HEK293 (cell line): ENCODE data around the gene LMTK3.
A peak's percentile ranks its signal among the peaks of the same experiment; 100 is the strongest.

Experiments used
- CTCF ChIA-PET: fragments of 350-600 bp; formaldehyde crosslinking; extraction: SDS; loops from one replicate; lab custom pipeline; 2021; ENCODE audit warnings: antibody characterized with exemption; lab: Yijun Ruan, JAX
- POLR2A ChIA-PET: fragments of 300-600 bp; formaldehyde crosslinking; extraction: SDS; loops from one replicate; lab custom pipeline; 2020; ENCODE audit warnings: antibody characterized with exemption, inconsistent platforms; lab: Yijun Ruan, JAX
- H3K27ac ChIP-seq: fragments of 200-500 bp; sonication (Bioruptor generic); 2 replicates; pipeline ENCODE4 v1.5.1; 2014; ENCODE audit warnings: low read depth, low read length, control low read depth, inconsistent platforms; ENCODE audit errors: extremely low read depth
- H3K36me3 ChIP-seq, 2 experiments: fragments of 200-500 bp in 1 of 2; sonication (Bioruptor generic) in 1 of 2; 1 replicate in 1 of 2; 2 replicates in 1 of 2; pipeline ENCODE4 v1.5.1; 2014 to 2017; ENCODE audit warnings: inconsistent platforms in 2 of 2, low read length in 2 of 2; ENCODE audit not compliant: control insufficient read depth in 2 of 2, insufficient read depth in 1 of 2
- H3K4me1 ChIP-seq: fragments of 200-500 bp; sonication (Bioruptor generic); 2 replicates; pipeline ENCODE4 v1.5.1; 2014; ENCODE audit warnings: mild to moderate bottlenecking, low read length, inconsistent platforms; ENCODE audit not compliant: control insufficient read depth, insufficient read depth
- H3K4me3 ChIP-seq: 2 replicates; pipeline ENCODE4 v1.5.1; 2011; ENCODE audit warnings: low read depth, mild to moderate bottlenecking, control low read depth, low read length, moderate library complexity
- H3K9me3 ChIP-seq: fragments of 200-500 bp; sonication (Bioruptor generic); 2 replicates; pipeline ENCODE4 v1.5.1; 2014; ENCODE audit warnings: low read depth, low read length, inconsistent platforms; ENCODE audit not compliant: control insufficient read depth, insufficient read depth
- GLI4 ChIP-seq: fragments of 450-650 bp; formaldehyde crosslinking; IDR thresholded peaks from 2 replicates; pipeline ENCODE4 v1.5.1; 2016; ENCODE audit warnings: missing biosample characterization, missing genetic modification characterization
- KLF8 ChIP-seq: fragments of 450-650 bp; formaldehyde crosslinking; IDR thresholded peaks from 2 replicates; pipeline ENCODE4 v1.5.1; 2016; ENCODE audit warnings: missing biosample characterization, missing genetic modification characterization
- SALL2 ChIP-seq: fragments of 450-650 bp; formaldehyde crosslinking; IDR thresholded peaks from 2 replicates; pipeline ENCODE4 v1.5.0; 2017; ENCODE audit warnings: missing biosample characterization, mild to moderate bottlenecking, missing genetic modification characterization, borderline replicate concordance
- SP7 ChIP-seq: fragments of 450-650 bp; formaldehyde crosslinking; IDR thresholded peaks from 2 replicates; pipeline ENCODE4 v1.5.1; 2016; ENCODE audit warnings: missing biosample characterization, missing genetic modification characterization
- TRIM28 ChIP-seq: IDR thresholded peaks from 2 replicates; pipeline ENCODE4 v1.6.1; 2011; ENCODE audit warnings: low read length, control low read depth, borderline replicate concordance
- ZBTB10 ChIP-seq: fragments of 450-650 bp; formaldehyde crosslinking; IDR thresholded peaks from 2 replicates; pipeline ENCODE4 v1.5.1; 2016; ENCODE audit warnings: missing biosample characterization, missing genetic modification characterization
- ZBTB11 ChIP-seq: fragments of 450-650 bp; formaldehyde crosslinking; conservative IDR thresholded peaks from 2 replicates; pipeline ENCODE4 v1.5.1; 2016; ENCODE audit warnings: low read depth, missing biosample characterization, missing genetic modification characterization
- ZNF133 ChIP-seq: fragments of 450-650 bp; formaldehyde crosslinking; IDR thresholded peaks from 2 replicates; pipeline ENCODE4 v1.5.1; 2016; ENCODE audit warnings: missing biosample characterization, missing genetic modification characterization
- ZNF211 ChIP-seq: fragments of 450-650 bp; formaldehyde crosslinking; IDR thresholded peaks from 2 replicates; pipeline ENCODE4 v1.5.1; 2016; ENCODE audit warnings: low read depth, missing biosample characterization, missing genetic modification characterization
- ZNF302 ChIP-seq: fragments of 450-650 bp; formaldehyde crosslinking; IDR thresholded peaks from 2 replicates; pipeline ENCODE4 v1.5.1; 2016; ENCODE audit warnings: missing biosample characterization, missing genetic modification characterization, low read depth
- ZNF398 ChIP-seq: fragments of 450-650 bp; formaldehyde crosslinking; IDR thresholded peaks from 2 replicates; pipeline ENCODE4 v1.5.1; 2017; ENCODE audit warnings: missing biosample characterization, missing genetic modification characterization
- ZNF580 ChIP-seq: fragments of 450-650 bp; formaldehyde crosslinking; IDR thresholded peaks from 2 replicates; pipeline ENCODE4 v1.5.1; 2016; ENCODE audit warnings: missing biosample characterization, missing genetic modification characterization
- ZNF626 ChIP-seq: fragments of 450-650 bp; sonication (Bioruptor Pico); formaldehyde crosslinking; IDR thresholded peaks from 2 replicates; pipeline ENCODE4 v1.5.1; 2018; ENCODE audit warnings: missing biosample characterization, missing genetic modification characterization, inconsistent platforms
- ZSCAN23 ChIP-seq: fragments of 450-650 bp; formaldehyde crosslinking; IDR thresholded peaks from 2 replicates; pipeline ENCODE4 v1.5.1; 2016; ENCODE audit warnings: missing biosample characterization, missing genetic modification characterization

The LMTK3 gene

GRCh38 chr19:48501494-48502349 is 9.9 kb downstream of the LMTK3 start (continued):
- TF ChIP-seq ZBTB10 (tag by site-specific recombination) (peak; percentile 40; the same call in 1 of the 2 replicates), ZNF398 (peak; percentile 89), ZNF211 (no peak), ZNF133 (no peak)

- CTCF ChIA-PET, result interaction anchor here (0.7 to 1.8 kb wide), 4 partner anchors 12 to 110 kb away, joined by 3 to 9 read pairs (median 3); partner anchors contain the start of gene KDELR1
- no peak for TF ChIP-seq ZNF580 (tag by site-specific recombination)
- TF ChIP-seq SALL2 (tag by site-specific recombination), result no peak
- TF ChIP-seq GLI4 (tag by site-specific recombination), result no peak
- TF ChIP-seq ZNF302, result no peak
- TF ChIP-seq ZBTB11 (tag by site-specific recombination), result no peak
- TF ChIP-seq TRIM28, result no peak
- TF ChIP-seq KLF8 (tag by site-specific recombination), result no peak
- TF ChIP-seq SP7 (tag by site-specific recombination), result no peak
- no peak for TF ChIP-seq ZSCAN23 (tag by site-specific recombination)
- no peak for TF ChIP-seq ZNF626 (tag by site-specific recombination)
- H3K4me3 ChIP-seq, result peak overlapping the region; percentile 17
- POLR2A ChIA-PET, result no interaction called here
- H3K27ac ChIP-seq, result no peak overlapping the region; the same call in 1 of the 2 replicates
- H3K4me1 ChIP-seq, result peaks cover 3% of the 10 kb centered on the region; the same call in 1 of the 2 replicates
- H3K9me3 ChIP-seq, result no peaks in the 10 kb centered on the region
- no peaks in the 10 kb centered on the region for H3K36me3 ChIP-seq
These were observed 10.7 kb downstream of the LMTK3 start for GRCh38 chr19:48500830-48501493.
